ENCODE results near the gene CFAP73. TPM values are rescaled to one million over a fixed set of nuclear protein-coding genes. Genes with fewer than 3 reads are reported as not detected.

Gene CFAP73
- polyA plus RNA-seq, 1 of the 3 experiments (the other 2 are of a cell fraction): not detected

- Histone ChIP-seq H3K27me3 (ENCODE audit: insufficient read depth) (no peaks in the 10 kb centered on the region), H3K79me2 (ENCODE audit: insufficient read depth) (no peaks in the 10 kb centered on the region), H3K9me2 (no peaks in the 10 kb centered on the region), H4K20me1 (ENCODE audit: insufficient read depth) (no peaks in the 10 kb centered on the region), H3K36me3 (replicated peaks in 1 of 2; ENCODE audit: control insufficient read depth in 1 of 2, insufficient read depth in 2 of 2, low read length in 1 of 2) (no peaks in the 10 kb centered on the region), H3K9ac (no peak overlapping the region), H3K4me1 (ENCODE audit: control insufficient read depth in 1 of 2, insufficient read depth in 2 of 2, low read depth in 1 of 2, low read length in 1 of 2) (no peaks in the 10 kb centered on the region; a peak in 1 of 4 replicates), H3K27ac (ENCODE audit: low read depth in 2 of 2, low read length in 1 of 2) (no peak overlapping the region), H3K4me3 (ENCODE audit: low read depth in 2 of 2, low read length in 1 of 2) (no peak overlapping the region), H3K9me3 (0 out of 2 replicates have a peak, but pooled peaks cover 4% of the 10 kb centered on the region), H3F3A (replicated peaks; ENCODE audit: insufficient read depth) (no peaks in the 10 kb centered on the region), H2AFZ (ENCODE audit: low read depth) (no peak overlapping the region), H3K4me2 (no peak overlapping the region)
- WGBS (ENCODE audit: low lambda C conversion rate): 63% methylated on average over 17 of the region's 17 CpGs
- TF ChIP-seq GABPA (IDR thresholded peaks at IDR 0.05; ENCODE audit: low read depth): no peak
- TF ChIP-seq NFIC (IDR thresholded peaks at IDR 0.05; ENCODE audit: borderline replicate concordance): no peak
- no peak for TF ChIP-seq RXRA (IDR thresholded peaks at IDR 0.05; ENCODE audit: borderline replicate concordance, low read depth)
- no peak for TF ChIP-seq JUND (IDR thresholded peaks at IDR 0.05)
- no peak for TF ChIP-seq MEF2A (IDR thresholded peaks at IDR 0.05; ENCODE audit: borderline replicate concordance, low read depth)
- TF ChIP-seq ELF1 (IDR thresholded peaks at IDR 0.05): no peak
- TF ChIP-seq ZBTB33 (IDR thresholded peaks at IDR 0.05; ENCODE audit: borderline replicate concordance, low read depth): no peak
- no peak for TF ChIP-seq TAF1 (IDR thresholded peaks at IDR 0.05; ENCODE audit: borderline replicate concordance, low read depth, low read length)
- no peak for TF ChIP-seq TEAD4 (IDR thresholded peaks at IDR 0.05; ENCODE audit: borderline replicate concordance, insufficient read depth)
- no peak for TF ChIP-seq GATA2 (CRISPR knock-in tag; IDR thresholded peaks at IDR 0.05)
- POLR2A ChIA-PET: no interaction called here
- CTCF ChIA-PET: no interaction called here
- peak; percentile 22 for DNase-seq
These were observed 7.2 kb upstream of the CFAP73 start for GRCh38 chr12:113142173-113142885.

- no peaks in the 10 kb centered on the region for H3K9me2 ChIP-seq
- no peak overlapping the region for H3K9ac ChIP-seq
- H2AFZ ChIP-seq (ENCODE audit: low read depth): no peak overlapping the region
- H3K4me3 ChIP-seq (ENCODE audit: low read depth in 2 of 2, low read length in 1 of 2): no peak overlapping the region
- no peaks in the 10 kb centered on the region for H4K20me1 ChIP-seq (ENCODE audit: insufficient read depth)
- no peaks in the 10 kb centered on the region for H3K36me3 ChIP-seq (replicated peaks in 1 of 2; ENCODE audit: control insufficient read depth in 1 of 2, insufficient read depth in 2 of 2, low read length in 1 of 2)
- H3F3A ChIP-seq (replicated peaks; ENCODE audit: insufficient read depth): no peaks in the 10 kb centered on the region
- no peaks in the 10 kb centered on the region; a peak in 1 of 4 replicates for H3K4me1 ChIP-seq (ENCODE audit: control insufficient read depth in 1 of 2, insufficient read depth in 2 of 2, low read depth in 1 of 2, low read length in 1 of 2)
- 76% methylated on average over 4 of the region's 5 CpGs for WGBS (ENCODE audit: low lambda C conversion rate)
- H3K9me3 ChIP-seq: 0 out of 2 replicates have a peak, but pooled peaks cover 5% of the 10 kb centered on the region
- no peaks in the 10 kb centered on the region for H3K27me3 ChIP-seq (ENCODE audit: insufficient read depth)
- no peak overlapping the region for H3K4me2 ChIP-seq
- TF ChIP-seq JUND (IDR thresholded peaks at IDR 0.05) (no peak), NRF1 (IDR thresholded peaks at IDR 0.05; ENCODE audit: low read depth, low read length) (no peak), FOXM1 (IDR thresholded peaks at IDR 0.05; ENCODE audit: low read depth) (no peak), RXRA (IDR thresholded peaks at IDR 0.05; ENCODE audit: borderline replicate concordance, low read depth) (no peak), ZBTB33 (IDR thresholded peaks at IDR 0.05; ENCODE audit: borderline replicate concordance, low read depth) (no peak), CHD2 (IDR thresholded peaks at IDR 0.05; ENCODE audit: low read length, partially characterized antibody) (no peak), PBX3 (IDR thresholded peaks at IDR 0.05) (no peak), NFIC (IDR thresholded peaks at IDR 0.05; ENCODE audit: borderline replicate concordance) (no peak), FOSL2 (IDR thresholded peaks at IDR 0.05; ENCODE audit: borderline replicate concordance, low read depth) (no peak), GATA2 (CRISPR knock-in tag; IDR thresholded peaks at IDR 0.05) (no peak), EZH2phosphoT487 (IDR thresholded peaks at IDR 0.05; ENCODE audit: borderline replicate concordance, low read depth) (no peak), MAX (IDR thresholded peaks at IDR 0.05; ENCODE audit: low read depth) (no peak)
- no peaks in the 10 kb centered on the region for H3K79me2 ChIP-seq (ENCODE audit: insufficient read depth)
- H3K27ac ChIP-seq (ENCODE audit: low read depth in 2 of 2, low read length in 1 of 2): no peak overlapping the region
- ChIA-PET CTCF (no interaction called here), POLR2A (no interaction called here)
- DNase-seq: no peak
These were observed 6.6 kb upstream of the CFAP73 start for GRCh38 chr12:113142886-113143332.

Measured in SK-N-SH (cell line).